Esophagus muscularis mucosa (tissue), 3 donors: ENCODE measurements around the gene TMEM167B.

Source experiments
- POLR2A ChIP-seq: fragments of 450-650 bp; IDR thresholded peaks from one replicate; pipeline ENCODE4 v1.6.1; 2017; ENCODE audit warnings: antibody characterized with exemption, moderate library complexity, mild to moderate bottlenecking, low read depth
- TF ChIP-seq, protein P1 (sequence below), 3 experiments: fragments of 200-600 bp in 2 of 3; fragments of 450-650 bp in 1 of 3; sonication (generic) in 2 of 3; IDR thresholded peaks; one replicate each; pipeline ENCODE4 v1.5.1; 2017 to 2019; ENCODE audit warnings: antibody characterized with exemption in 3 of 3, mild to moderate bottlenecking in 2 of 3, moderate library complexity in 1 of 3

DNA sequence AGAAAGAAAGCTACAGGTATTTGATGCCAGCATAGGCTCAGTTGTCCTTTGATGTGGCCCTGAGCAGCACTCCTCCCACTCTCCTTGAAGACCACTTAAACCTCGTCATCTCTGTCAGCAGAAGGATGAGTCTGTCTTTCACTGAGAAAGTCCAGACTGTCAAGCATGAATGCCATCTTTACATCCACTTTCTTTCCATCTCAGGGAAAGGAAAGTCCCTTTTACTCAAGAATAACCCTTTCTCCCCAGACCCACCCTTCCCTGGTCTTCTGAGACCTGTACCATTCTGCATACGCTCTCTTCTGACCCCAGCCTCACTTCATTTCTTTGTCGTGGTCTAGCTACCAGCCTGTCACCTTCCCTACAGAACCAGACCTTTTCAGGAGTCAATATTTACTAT is 19.3 kb downstream of the TMEM167B start:
- TF ChIP-seq, protein P1, sequence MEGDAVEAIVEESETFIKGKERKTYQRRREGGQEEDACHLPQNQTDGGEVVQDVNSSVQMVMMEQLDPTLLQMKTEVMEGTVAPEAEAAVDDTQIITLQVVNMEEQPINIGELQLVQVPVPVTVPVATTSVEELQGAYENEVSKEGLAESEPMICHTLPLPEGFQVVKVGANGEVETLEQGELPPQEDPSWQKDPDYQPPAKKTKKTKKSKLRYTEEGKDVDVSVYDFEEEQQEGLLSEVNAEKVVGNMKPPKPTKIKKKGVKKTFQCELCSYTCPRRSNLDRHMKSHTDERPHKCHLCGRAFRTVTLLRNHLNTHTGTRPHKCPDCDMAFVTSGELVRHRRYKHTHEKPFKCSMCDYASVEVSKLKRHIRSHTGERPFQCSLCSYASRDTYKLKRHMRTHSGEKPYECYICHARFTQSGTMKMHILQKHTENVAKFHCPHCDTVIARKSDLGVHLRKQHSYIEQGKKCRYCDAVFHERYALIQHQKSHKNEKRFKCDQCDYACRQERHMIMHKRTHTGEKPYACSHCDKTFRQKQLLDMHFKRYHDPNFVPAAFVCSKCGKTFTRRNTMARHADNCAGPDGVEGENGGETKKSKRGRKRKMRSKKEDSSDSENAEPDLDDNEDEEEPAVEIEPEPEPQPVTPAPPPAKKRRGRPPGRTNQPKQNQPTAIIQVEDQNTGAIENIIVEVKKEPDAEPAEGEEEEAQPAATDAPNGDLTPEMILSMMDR (IDR thresholded peaks at IDR 0.05) = no peak
- no peak for TF ChIP-seq POLR2A
